GM20000 (cell line): ENCODE measurements around the gene CHST11.

Source experiments
- DNase-seq: peaks from one replicate; pipeline ENCODE4 v3.0.0; 2012; ENCODE audit warnings: low spot score
- CTCF ChIP-seq: IDR thresholded peaks from 2 replicates; pipeline ENCODE4 v1.5.1; 2012; ENCODE audit warnings: mild to moderate bottlenecking, control low read depth; ENCODE audit errors: extremely low read depth, missing control alignments

The CHST11 gene

GRCh38 chr12:104713444-104713843 is 256.7 kb downstream of the CHST11 start:
- no peak for TF ChIP-seq CTCF
- no peak for DNase-seq

GRCh38 chr12:104714369-104714768 is 257.6 kb downstream of the CHST11 start:
- no peak for DNase-seq

GRCh38 chr12:104716172-104716571 is 259.4 kb downstream of the CHST11 start:
- no peak for DNase-seq
- no peak for TF ChIP-seq CTCF

More at GRCh38 chr12:104714369-104714768, 257.6 kb downstream of the CHST11 start:
- no peak for TF ChIP-seq CTCF

GRCh38 chr12:104718304-104718929 is 261.7 kb downstream of the CHST11 start:
- no peak for DNase-seq
- no peak for TF ChIP-seq CTCF

- TF ChIP-seq CTCF = no peak
- DNase-seq = no peak
Observed at GRCh38 chr12:104719700-104720338, 263.1 kb downstream of the CHST11 start.

- TF ChIP-seq CTCF = no peak
- DNase-seq = peak; percentile 49
Observed at GRCh38 chr12:104720339-104721038, 263.7 kb downstream of the CHST11 start.

GRCh38 chr12:104721039-104721405 is 264.3 kb downstream of the CHST11 start:
- TF ChIP-seq CTCF = no peak
- DNase-seq = no peak
